GM21619 (cell line): Measurements from ENCODE around the gene RAB24.
"Not testable (repeated sequence)": the region's sequence is repeated elsewhere in the genome, so short reads cannot be mapped to it uniquely, and the experiment has no call there.

Experiments used
- ATAC-seq: cut with Tn5 transposase; IDR thresholded peaks from one replicate; pipeline ENCODE4 v1.9.1; 2021; ENCODE audit not compliant: unreplicated experiment

The RAB24 gene

GRCh38 chr5:177303121-177303924 is at the start of gene RAB24, which contains the start of gene PRELID1:
Gene RAB24, minus strand, starts transcription at chr5:177303719. Its CDS starts 431 bp downstream, at chr5:177303288.
Gene PRELID1, plus strand, starts transcription at chr5:177303799. Its CDS starts 187 bp downstream, at chr5:177303986.
- ATAC-seq = peak; percentile 59

- ATAC-seq = no peak
These were observed 49.6 kb upstream of the RAB24 start for GRCh38 chr5:177353093-177353492.

DNA sequence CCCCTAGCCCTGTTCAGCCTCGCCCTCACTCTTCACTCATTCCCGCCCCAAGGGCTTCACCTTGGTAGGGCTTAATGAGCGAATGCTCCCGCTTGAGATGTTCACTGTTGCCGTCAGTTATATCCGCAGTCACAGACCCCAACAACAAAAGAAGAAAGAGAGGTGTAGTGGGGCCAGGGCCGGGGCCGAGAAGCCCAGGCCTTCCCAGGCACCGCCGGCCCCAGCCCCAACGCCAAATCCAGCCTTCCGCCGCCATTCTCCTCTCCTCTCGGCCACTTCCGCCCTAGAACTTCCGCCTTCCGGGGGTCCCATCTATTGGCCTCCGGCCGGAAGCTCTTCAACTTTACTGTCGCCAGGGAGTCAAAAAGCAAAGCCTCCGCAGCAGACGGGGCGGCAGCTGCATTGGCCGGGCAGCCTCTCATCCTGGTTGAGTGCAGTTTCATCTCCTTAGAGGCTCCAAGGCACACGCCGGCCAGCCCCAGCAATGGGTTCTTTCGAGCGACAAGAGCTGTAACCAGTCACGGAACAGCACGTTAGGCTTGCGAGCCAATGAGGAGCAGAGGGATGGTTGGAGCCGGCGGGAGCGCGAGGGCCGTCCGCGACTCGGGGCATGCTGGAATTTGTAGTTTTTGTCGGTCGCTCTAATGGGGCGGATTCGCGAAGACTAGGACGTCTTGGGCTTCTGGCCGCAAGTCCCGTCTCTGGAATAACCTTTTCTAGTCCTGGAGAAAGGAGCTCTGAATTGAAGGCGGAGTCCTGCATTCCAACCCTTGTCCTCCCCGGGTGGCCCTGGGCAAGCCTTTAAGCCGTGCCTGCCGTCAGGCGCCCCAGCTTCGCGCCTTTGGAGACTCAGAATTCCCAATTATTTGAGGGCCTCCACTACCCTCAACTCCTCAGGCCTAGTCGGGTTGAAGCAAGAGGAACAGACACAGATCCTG is 48.1 kb upstream of the RAB24 start, which contains the start of gene LMAN2:
Gene LMAN2 (minus strand): TSS at position 277 of the 938 bp plus-strand sequence. CDS start 21 bp downstream, at position 256.
- ATAC-seq = peak; percentile 89

- ATAC-seq = peak; percentile 21
These were observed 47.4 kb upstream of the RAB24 start for GRCh38 chr5:177350776-177351391.

DNA sequence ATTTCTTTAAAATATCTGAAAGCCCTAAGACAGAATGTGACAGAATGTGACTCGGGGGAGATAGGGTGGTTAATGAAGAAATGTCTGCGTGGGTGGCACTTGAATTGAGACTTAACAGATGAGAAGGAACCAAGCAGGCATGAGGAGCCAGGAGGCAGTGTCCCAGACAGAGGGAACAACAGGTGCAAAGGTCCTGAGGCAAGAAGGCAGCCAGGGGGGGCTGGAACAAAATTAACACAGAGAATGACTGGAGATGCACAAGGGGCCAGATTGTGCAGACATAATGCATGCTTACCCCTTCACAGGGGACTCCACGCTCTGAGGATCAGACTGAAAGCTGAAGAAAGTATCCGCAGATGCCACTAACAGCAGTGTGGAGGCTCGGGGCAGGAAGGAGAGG is 46.2 kb upstream of the RAB24 start:
- no peak for ATAC-seq

DNA sequence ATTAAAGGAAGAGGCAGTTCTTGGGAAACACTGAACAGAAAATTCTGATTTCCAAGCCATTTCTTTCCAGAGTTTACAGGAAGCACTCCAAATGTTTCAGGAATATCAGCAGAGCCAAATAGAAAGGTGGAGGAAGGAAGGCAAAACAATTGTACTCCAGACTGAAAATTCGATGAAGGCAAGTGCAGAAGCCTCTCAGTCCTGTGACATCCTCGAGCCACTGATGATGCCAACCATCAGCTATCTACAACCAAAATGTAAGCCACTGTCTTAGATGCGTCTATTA is 45.8 kb upstream of the RAB24 start:
- no peak for ATAC-seq

DNA sequence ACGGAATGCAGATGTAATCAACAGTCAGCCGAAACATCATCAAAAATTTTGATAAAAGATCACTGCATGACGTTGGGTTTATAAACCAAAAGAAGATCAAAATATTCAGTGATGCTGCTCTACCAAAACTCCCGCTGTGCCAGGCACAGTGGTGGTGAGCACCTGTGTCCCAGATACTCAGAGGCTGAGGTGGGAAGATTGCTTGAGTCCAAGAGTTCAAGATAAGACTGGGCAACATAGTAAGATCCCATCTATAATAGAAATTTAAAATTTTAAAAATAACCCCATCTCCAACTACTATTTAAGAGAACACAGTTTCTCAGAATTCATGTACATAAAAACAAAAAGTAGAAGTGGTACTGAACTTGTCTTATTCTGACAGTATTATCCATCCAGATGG is 44.2 kb upstream of the RAB24 start:
- ATAC-seq = no peak

DNA sequence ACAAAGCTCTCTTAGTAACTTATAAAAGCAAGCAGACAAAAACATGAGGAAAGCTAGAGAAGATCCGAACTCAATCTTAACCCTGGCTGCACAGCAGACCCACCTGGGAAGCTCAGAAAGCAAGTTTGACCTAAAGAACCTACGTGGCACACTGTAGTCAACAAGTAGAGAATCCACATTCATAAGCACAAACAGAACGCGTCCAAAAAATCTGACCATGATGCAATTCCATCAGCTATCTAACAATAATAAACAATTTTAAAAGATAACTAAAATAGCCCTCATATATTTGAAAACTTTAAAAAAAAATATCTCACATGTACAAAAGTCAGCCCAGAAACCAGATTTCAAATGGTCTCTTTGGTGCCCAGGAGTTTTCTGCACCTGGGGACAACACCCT is 43.3 kb upstream of the RAB24 start:
- no peak for ATAC-seq

GRCh38 chr5:177344891-177345290 is 41.4 kb upstream of the RAB24 start:
- no peak for ATAC-seq

DNA sequence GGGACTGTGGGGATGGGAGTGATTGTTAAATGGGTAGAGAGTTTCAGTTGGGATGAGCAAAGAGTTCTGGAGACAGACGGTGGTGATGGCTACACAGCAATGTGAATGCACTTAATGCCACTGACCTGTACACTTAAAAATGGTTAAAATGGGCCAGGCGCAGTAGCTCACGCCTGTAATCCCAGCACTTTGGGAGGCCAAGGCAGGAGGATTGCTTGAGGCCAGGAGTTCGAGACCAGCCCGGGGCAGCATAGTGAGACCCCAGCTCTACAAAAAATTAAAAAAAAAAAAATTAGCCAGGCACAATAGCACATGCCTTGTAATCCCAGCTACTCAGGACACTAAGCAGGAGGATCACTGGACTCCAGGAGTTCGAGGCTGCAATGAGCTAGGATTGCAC is 40.3 kb upstream of the RAB24 start:
- no peak for ATAC-seq

DNA sequence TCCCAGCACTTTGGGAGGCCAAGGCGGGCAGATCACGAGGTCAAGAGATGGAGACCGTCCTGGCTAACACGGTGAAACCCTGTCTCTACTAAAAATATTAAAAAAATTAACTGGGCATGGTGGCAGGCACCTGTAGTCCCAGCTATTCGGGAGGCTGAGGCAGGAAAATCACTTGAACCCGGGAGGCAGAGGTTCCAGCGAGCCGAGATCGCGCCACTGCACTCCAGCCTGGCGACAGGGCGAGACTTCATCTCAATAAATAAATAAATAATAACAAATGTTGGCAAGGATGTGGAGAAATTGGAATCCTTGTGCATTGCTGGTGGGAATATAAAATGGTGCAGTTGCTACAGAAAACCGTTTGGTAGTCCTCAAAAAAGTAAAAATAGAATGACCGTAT is 39.5 kb upstream of the RAB24 start:
- not testable (repeated sequence) for ATAC-seq

DNA sequence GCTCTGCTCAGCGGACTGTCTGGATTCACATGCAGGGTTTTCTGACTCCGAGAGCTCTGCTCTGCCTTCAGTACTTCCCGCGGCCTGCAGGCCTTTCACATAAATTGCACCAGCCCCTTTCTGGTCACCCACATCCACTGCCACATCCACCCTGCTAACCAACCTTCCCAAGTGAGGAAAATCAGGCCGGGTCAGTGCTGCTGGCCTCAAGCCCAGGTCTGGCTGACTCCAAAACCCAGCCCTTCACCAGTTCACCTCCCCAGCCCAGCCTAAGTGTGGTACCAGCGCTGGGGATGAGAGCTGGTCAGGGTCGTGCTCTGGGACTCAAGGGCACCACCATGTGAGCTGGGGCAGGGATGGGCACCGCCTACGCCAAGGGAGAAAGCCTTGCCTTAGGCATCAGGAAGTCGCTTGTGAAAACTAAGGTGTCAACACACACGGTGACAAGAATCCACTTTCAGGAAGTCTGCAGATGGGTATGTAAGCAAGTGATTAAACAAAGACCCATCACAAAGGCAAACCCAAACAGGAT is 35.7 kb upstream of the RAB24 start:
- ATAC-seq = no peak

DNA sequence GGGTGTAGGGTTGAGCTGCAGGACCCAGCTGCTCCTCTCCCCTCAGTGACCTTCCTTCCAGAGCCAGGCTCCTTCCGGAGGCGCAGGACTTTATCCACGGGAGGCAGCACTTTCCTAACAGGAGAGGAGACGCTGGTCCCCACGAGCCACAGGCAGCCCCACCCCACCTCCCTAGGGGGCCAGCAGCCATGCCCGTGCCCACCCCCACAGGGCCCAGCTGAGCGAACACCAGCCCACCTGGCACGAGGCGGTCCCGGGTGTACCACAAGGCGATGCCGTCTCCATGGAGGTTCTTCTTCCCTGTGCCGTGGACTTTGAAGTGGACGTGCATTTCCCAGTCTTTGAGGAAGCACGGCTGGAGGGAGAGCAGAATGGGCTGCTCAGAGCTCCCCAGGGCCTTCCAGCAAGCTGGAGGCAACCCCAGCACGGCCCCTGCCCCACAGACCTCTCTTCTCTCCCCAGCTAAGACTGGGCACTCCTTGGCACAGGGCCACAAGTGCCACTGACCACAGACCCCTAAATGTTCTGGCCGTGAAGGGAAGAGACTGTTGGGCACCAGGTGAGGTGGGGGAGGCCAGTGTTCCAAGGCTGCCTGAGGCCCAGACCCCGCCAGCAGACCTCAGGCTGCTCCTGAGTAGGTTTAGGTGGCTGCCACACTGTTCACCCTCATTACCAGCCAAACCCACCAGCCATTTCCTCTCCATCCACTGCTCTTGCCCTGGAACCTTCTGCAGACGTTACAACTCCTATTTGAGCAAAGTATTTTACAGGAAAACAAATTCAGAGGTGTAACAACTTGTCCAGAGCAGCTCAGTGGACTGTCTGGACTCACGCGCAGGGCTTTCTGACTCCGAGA is 35.0 kb upstream of the RAB24 start:
- ATAC-seq = no peak

GRCh38 chr5:177336603-177337494 is 33.3 kb upstream of the RAB24 start:
- ATAC-seq = no peak

DNA sequence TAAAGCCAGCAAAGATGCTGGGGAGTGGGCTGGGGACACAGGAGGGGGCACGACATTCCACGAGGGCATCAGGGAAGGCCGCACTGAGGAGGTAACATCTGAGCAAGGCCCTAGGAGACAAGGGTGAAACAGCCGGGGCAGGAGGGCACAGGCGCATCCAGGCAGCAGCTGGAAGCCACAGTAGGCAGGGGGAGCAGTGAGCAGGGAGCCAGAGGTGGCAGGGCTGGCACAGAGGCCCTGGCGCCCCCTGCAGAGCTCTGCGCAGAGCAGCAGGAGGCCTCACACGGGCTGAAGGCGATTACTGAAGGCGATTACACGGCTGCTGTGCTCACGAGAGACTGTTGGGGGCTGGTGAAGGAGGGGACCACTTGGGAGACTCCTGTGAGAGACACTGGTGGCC is 32.6 kb upstream of the RAB24 start:
- no peak for ATAC-seq

DNA sequence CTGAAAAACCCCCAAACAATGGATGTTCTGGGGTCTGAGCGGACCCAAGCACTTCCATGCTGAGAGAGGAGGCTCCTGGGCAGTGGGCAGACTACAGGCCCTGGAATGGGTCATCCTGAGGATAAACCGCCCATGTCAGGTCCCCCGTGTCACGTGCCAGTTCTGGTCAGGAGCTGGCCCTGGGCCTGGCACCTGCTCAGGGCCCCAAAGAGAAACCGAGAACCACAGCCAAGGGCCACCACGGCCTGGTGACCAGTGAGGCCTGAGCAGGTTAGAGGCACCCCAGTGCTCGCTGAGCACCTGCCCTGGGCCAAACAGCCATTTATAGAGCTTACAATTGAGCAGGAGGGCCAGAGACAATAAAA is 32.2 kb upstream of the RAB24 start:
- ATAC-seq = no peak

DNA sequence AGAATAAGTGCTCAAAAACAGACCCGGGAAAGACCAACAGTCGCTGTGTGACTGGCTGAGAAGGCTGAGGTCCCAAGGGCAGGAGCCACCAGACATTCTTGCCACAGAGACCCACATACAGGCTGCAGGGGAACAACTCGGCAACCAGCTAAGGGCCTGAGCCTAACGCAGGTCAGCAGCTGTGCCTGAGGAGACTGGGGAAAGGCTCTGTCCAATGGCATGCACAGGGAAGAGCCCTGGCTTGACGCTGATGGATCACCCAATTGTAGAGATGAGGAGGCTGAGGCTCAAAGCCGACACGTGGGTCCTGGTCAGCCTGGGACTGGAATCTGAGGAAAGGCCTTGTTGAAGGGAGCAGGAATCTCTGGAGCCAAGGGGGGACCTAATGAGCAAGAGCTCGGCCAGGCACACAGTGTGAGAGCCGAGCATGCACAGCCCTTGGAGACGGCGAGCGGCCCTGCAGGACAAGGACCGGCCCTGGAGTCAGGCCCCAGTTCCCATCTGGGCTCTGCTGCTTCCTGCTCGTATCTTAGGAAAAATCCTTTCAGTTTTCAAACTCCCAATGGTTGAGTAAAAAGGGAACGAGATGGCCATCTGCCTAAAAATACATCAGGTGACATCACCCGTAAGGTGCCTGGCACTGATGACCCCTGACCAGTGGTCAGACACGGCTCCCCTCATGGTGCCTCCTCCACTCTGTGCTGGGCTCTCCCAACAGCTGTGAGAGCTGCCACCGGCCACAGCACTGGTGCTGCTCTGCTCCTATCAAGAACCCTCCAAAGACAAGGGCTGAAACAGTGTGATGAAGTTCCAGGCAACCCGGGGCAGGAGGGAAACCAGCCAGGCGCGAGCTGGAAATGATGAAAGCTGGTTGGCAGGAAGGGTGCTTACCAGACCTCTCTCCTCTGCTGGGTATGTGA is 31.5 kb upstream of the RAB24 start:
- ATAC-seq = no peak

DNA sequence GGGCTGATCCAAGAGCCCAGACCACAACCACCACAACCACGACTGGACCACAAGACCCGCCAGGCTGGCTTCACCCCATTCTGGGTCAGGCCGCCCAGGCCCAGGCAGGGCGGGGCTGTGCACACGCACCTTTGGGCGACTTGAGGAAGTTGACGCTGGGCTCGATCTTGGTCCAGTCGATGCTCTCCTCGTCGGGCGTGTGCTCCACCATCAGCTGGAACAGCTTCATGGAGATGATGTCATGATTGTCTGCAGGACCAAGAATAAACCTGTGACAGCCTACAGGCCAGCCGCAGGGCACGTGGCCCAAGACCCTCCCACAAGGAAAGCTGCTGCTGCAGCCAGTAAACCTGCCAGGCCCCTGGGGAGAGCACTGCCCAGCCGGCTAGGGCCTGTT is 30.6 kb upstream of the RAB24 start:
- ATAC-seq = no peak
